HCT116 (cell line): ENCODE data around the gene EFNB2. TPM values are rescaled to one million over a fixed set of nuclear protein-coding genes. Genes with fewer than 3 reads are reported as not detected.

ENCODE experiments used
- ATAC-seq: fragments of 200-7000 bp; cut with Tn5 transposase; 2 replicates; pipeline ENCODE4 v1.9.1; 2020; ENCODE audit warnings: mild to moderate bottlenecking, moderate library complexity
- BruUV-seq: library from RNA; stranded (reverse); fragments of 400-500 nt; replicated peaks from 2 replicates; lab custom pipeline; 2021; lab: Mats Ljungman, UMichigan
- CTCF ChIA-PET: fragments of 300-600 bp; sonication (Branson Sonifier 250); formaldehyde crosslinking; loops from one replicate; lab custom pipeline; 2021; ENCODE audit warnings: antibody characterized with exemption; lab: Charles Lee
- POLR2A ChIA-PET: fragments of 300-600, 350-600 bp; sonication (Branson Sonifier 250); formaldehyde crosslinking; loops from one replicate; lab custom pipeline; 2021; ENCODE audit warnings: antibody characterized with exemption; lab: Charles Lee
- RAD21 ChIA-PET, 2 experiments: fragments of 300-600 bp; sonication (Branson Sonifier 250); formaldehyde crosslinking; loops; one replicate each; lab custom pipeline; 2023; ENCODE audit warnings: low total read pairs in 2 of 2; ENCODE audit not compliant: uncharacterized antibody in 2 of 2, unreplicated experiment in 2 of 2, low non-redundant PET in 1 of 2; lab: Charles Lee
- DNase-seq: peaks from one replicate; pipeline ENCODE4 v3.0.0-alpha.2; 2010; ENCODE audit warnings: low read depth, low spot score
- H2AFZ ChIP-seq: fragments of 200-600 bp; shearing (Covaris generic), sonication (generic); 2 replicates; pipeline ENCODE4 v1.6.1; 2017; ENCODE audit warnings: low read depth, mixed run types, mixed read lengths, antibody characterized with exemption, low read length; ENCODE audit not compliant: poor library complexity, severe bottlenecking
- H3K27ac ChIP-seq: 2 replicates; pipeline ENCODE4 v1.5.1; 2012; ENCODE audit warnings: low read depth, low read length
- H3K27me3 ChIP-seq: fragments of 200-600 bp; sonication (generic); 2 replicates; pipeline ENCODE4 v1.6.1; 2016; ENCODE audit warnings: mixed run types, low read length, mixed read lengths; ENCODE audit not compliant: insufficient read depth
- H3K36me3 ChIP-seq, 2 experiments: fragments of 200-500 bp in 1 of 2; fragments of 200-600 bp in 1 of 2; sonication (Bioruptor generic) in 1 of 2; sonication (generic) in 1 of 2; 2 replicates each; pipeline versions ENCODE4 v1.5.1 to v1.6.1; 2014 to 2016; ENCODE audit warnings: low read length in 2 of 2, inconsistent platforms in 1 of 2, mixed read lengths in 1 of 2, mixed run types in 1 of 2; ENCODE audit not compliant: insufficient read depth in 2 of 2, control insufficient read depth in 1 of 2
- H3K4me1 ChIP-seq, 2 experiments: fragments of 200-600 bp in 1 of 2; sonication (generic) in 1 of 2; 2 replicates each; pipeline versions ENCODE4 v1.5.1 to v1.6.1; 2012 to 2017; ENCODE audit warnings: low read length in 2 of 2, inconsistent platforms in 1 of 2, mild to moderate bottlenecking in 1 of 2, mixed read lengths in 1 of 2, mixed run types in 1 of 2, moderate library complexity in 1 of 2; ENCODE audit not compliant: insufficient read depth in 2 of 2, control insufficient read depth in 1 of 2
- H3K4me2 ChIP-seq: fragments of 200-600 bp; sonication (generic); 2 replicates; pipeline ENCODE4 v1.6.1; 2017; ENCODE audit warnings: mixed run types, low read length, mixed read lengths
- H3K4me3 ChIP-seq, 2 experiments: fragments of 200-600 bp in 1 of 2; sonication (generic) in 1 of 2; replicated peaks in 1 of 2; 2 replicates each; pipeline ENCODE4 v1.5.1; 2011 to 2016; ENCODE audit warnings: low read length in 2 of 2, control low read depth in 1 of 2, low read depth in 1 of 2, mild to moderate bottlenecking in 1 of 2, mixed read lengths in 1 of 2, mixed run types in 1 of 2
- H3K79me2 ChIP-seq: fragments of 200-600 bp; sonication (generic); 2 replicates; pipeline ENCODE4 v1.6.1; 2017; ENCODE audit warnings: mild to moderate bottlenecking, mixed run types, low read length, moderate library complexity, mixed read lengths; ENCODE audit not compliant: insufficient read depth
- H3K9ac ChIP-seq: fragments of 200-600 bp; sonication (generic); 2 replicates; pipeline ENCODE4 v1.6.1; 2016; ENCODE audit warnings: low read length, mixed read lengths
- H3K9me2 ChIP-seq: fragments of 200-600 bp; sonication (generic), shearing (Covaris generic); 2 replicates; pipeline ENCODE4 v1.6.1; 2017; ENCODE audit warnings: mixed run types, mild to moderate bottlenecking, moderate library complexity; ENCODE audit not compliant: insufficient read depth
- H3K9me3 ChIP-seq, 2 experiments: fragments of 200-500 bp in 1 of 2; fragments of 200-600 bp in 1 of 2; sonication (Bioruptor generic) in 1 of 2; sonication (generic) in 1 of 2; 2 replicates each; pipeline ENCODE4 v1.6.1; 2014 to 2017; ENCODE audit warnings: low read length in 2 of 2, mixed read lengths in 2 of 2, inconsistent platforms in 1 of 2, low read depth in 1 of 2, mild to moderate bottlenecking in 1 of 2, mixed run types in 1 of 2, moderate library complexity in 1 of 2; ENCODE audit not compliant: control insufficient read depth in 1 of 2, insufficient read depth in 1 of 2
- H4K20me1 ChIP-seq: fragments of 200-600 bp; sonication (generic), shearing (Covaris generic); 2 replicates; pipeline ENCODE4 v1.6.1; 2017; ENCODE audit warnings: mixed run types, mild to moderate bottlenecking, moderate library complexity; ENCODE audit not compliant: insufficient read depth
- CBX3 ChIP-seq: IDR thresholded peaks from 2 replicates; pipeline ENCODE4 v1.6.1; 2012; ENCODE audit warnings: low read depth
- CEBPB ChIP-seq: IDR thresholded peaks from 2 replicates; pipeline ENCODE4 v1.6.1; 2012; ENCODE audit warnings: low read depth
- EGR1 ChIP-seq: IDR thresholded peaks from 2 replicates; pipeline ENCODE4 v1.6.1; 2012; ENCODE audit warnings: low read depth
- JUND ChIP-seq: IDR thresholded peaks from 2 replicates; pipeline ENCODE4 v1.6.1; 2012
- POLR2AphosphoS5 ChIP-seq: IDR thresholded peaks from 2 replicates; pipeline ENCODE4 v1.6.1; 2011; ENCODE audit warnings: mild to moderate bottlenecking, low read depth, low read length, moderate library complexity
- SP1 ChIP-seq: IDR thresholded peaks from 2 replicates; pipeline ENCODE4 v1.6.1; 2012; ENCODE audit warnings: low read depth
- SRF ChIP-seq: IDR thresholded peaks from 2 replicates; pipeline ENCODE4 v1.6.1; 2012; ENCODE audit warnings: low read depth
- TCF7L2 ChIP-seq: IDR thresholded peaks from 2 replicates; pipeline ENCODE4 v1.7.0; 2011; ENCODE audit warnings: borderline replicate concordance, inconsistent platforms; ENCODE audit not compliant: insufficient read depth, insufficient read length; ENCODE audit errors: extremely low read depth
- ZFX ChIP-seq: fragments of 450-650 bp; IDR thresholded peaks from 2 replicates; pipeline ENCODE4 v1.6.1; 2017
- ZNF274 ChIP-seq: fragments of 200-500 bp; sonication (Bioruptor generic); IDR thresholded peaks from 2 replicates; pipeline ENCODE4 v1.6.1; 2014; ENCODE audit warnings: mild to moderate bottlenecking, low read depth, low read length, inconsistent platforms
- intact Hi-C: fragments of 100-400 bp; cut with micrococcal nuclease; formaldehyde crosslinking; loops from 2 replicates; pipeline ENCODE4 v1.10.0; 2022
- total RNA-seq: library from RNA; stranded (reverse); gene quantifications from one replicate; pipeline ENCODE4 v1.2.1, GENCODE V29; 2021; ENCODE audit not compliant: unreplicated experiment
- TF ChIP-seq, protein P1 (sequence below), 3 experiments: fragments of 200-600 bp in 1 of 3; sonication (generic) in 1 of 3; IDR thresholded peaks in 2 of 3; conservative IDR thresholded peaks in 1 of 3; 2 replicates each; pipeline ENCODE4 v1.5.1; 2012 to 2017; ENCODE audit warnings: low read depth in 2 of 3, low read length in 2 of 3, antibody characterized with exemption in 1 of 3, borderline replicate concordance in 1 of 3, control low read depth in 1 of 3, mild to moderate bottlenecking in 1 of 3, mixed read lengths in 1 of 3, mixed run types in 1 of 3, moderate library complexity in 1 of 3; ENCODE audit not compliant: insufficient read depth in 1 of 3

Gene EFNB2
- total RNA-seq, 1 experiment from 2014 or later, result 30.9 TPM

- H3K4me3 ChIP-seq, result no peak overlapping the region
- intact Hi-C loops, result loop anchor here (10.0 kb wide), 1 partner anchor 703 kb away; no protein-coding TSS in a partner anchor
- H2AFZ ChIP-seq, result no peak overlapping the region
- ChIA-PET POLR2A (no interaction called here), RAD21 (no interaction called here), CTCF (no interaction called here)
- H3K4me1 ChIP-seq, result peaks cover 8 to 19% of the 10 kb centered on the region in 2 experiments
- no peaks in the 10 kb centered on the region for H3K36me3 ChIP-seq
- ATAC-seq, result no peak
- no peaks in the 10 kb centered on the region for H3K79me2 ChIP-seq
- H4K20me1 ChIP-seq, result no peaks in the 10 kb centered on the region
- no peaks in the 10 kb centered on the region for H3K9me3 ChIP-seq
- no peak overlapping the region for H3K9ac ChIP-seq
- H3K27ac ChIP-seq, result no peak overlapping the region
- TF ChIP-seq, protein P1, sequence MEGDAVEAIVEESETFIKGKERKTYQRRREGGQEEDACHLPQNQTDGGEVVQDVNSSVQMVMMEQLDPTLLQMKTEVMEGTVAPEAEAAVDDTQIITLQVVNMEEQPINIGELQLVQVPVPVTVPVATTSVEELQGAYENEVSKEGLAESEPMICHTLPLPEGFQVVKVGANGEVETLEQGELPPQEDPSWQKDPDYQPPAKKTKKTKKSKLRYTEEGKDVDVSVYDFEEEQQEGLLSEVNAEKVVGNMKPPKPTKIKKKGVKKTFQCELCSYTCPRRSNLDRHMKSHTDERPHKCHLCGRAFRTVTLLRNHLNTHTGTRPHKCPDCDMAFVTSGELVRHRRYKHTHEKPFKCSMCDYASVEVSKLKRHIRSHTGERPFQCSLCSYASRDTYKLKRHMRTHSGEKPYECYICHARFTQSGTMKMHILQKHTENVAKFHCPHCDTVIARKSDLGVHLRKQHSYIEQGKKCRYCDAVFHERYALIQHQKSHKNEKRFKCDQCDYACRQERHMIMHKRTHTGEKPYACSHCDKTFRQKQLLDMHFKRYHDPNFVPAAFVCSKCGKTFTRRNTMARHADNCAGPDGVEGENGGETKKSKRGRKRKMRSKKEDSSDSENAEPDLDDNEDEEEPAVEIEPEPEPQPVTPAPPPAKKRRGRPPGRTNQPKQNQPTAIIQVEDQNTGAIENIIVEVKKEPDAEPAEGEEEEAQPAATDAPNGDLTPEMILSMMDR (IDR thresholded peaks at IDR 0.05 in 2 of 3, conservative IDR thresholded peaks at IDR 0.05 in 1 of 3; ENCODE audit: borderline replicate concordance in 1 of 3, insufficient read depth in 1 of 3, low read depth in 2 of 3, low read length in 2 of 3), result no peak
- TF ChIP-seq CBX3 (no peak), JUND (no peak), CEBPB (no peak), SP1 (no peak), POLR2AphosphoS5 (no peak), SRF (no peak), EGR1 (no peak)
- no peak for DNase-seq
- H3K27me3 ChIP-seq, result no peaks in the 10 kb centered on the region
- H3K9me2 ChIP-seq, result no peaks in the 10 kb centered on the region
- no TSS peak for BruUV-seq
- H3K4me2 ChIP-seq, result no peak overlapping the region
Measured at GRCh38 chr13:106477303-106477702, 58.2 kb downstream of the EFNB2 start.

- Histone ChIP-seq H3K9me3 (no peaks in the 10 kb centered on the region), H3K36me3 (no peaks in the 10 kb centered on the region), H3K9ac (no peak overlapping the region), H4K20me1 (no peaks in the 10 kb centered on the region), H3K9me2 (no peaks in the 10 kb centered on the region), H3K4me2 (no peak overlapping the region), H3K27me3 (no peaks in the 10 kb centered on the region), H2AFZ (no peak overlapping the region), H3K4me1 (peaks cover 15 to 33% of the 10 kb centered on the region in 2 experiments), H3K27ac (no peak overlapping the region), H3K4me3 (no peak overlapping the region), H3K79me2 (no peaks in the 10 kb centered on the region)
- ChIA-PET RAD21 (no interaction called here), POLR2A (no interaction called here), CTCF (no interaction called here)
- intact Hi-C loops, result loop anchor here (10.0 kb wide), 1 partner anchor 701 kb away; no protein-coding TSS in a partner anchor
- DNase-seq (no peak), ATAC-seq (no peak)
- TF ChIP-seq TCF7L2 (no peak), ZFX (no peak), CBX3 (no peak), JUND (no peak), ZNF274 (no peak)
- BruUV-seq, result no TSS peak
Measured at GRCh38 chr13:106475852-106476251, 59.6 kb downstream of the EFNB2 start.
